ENCODE results near the gene PCDHGA3.
"Not testable (repeated sequence)": the region's sequence is repeated elsewhere in the genome, so short reads cannot be mapped to it uniquely, and the experiment has no call there.

The PCDHGA3 gene

DNA sequence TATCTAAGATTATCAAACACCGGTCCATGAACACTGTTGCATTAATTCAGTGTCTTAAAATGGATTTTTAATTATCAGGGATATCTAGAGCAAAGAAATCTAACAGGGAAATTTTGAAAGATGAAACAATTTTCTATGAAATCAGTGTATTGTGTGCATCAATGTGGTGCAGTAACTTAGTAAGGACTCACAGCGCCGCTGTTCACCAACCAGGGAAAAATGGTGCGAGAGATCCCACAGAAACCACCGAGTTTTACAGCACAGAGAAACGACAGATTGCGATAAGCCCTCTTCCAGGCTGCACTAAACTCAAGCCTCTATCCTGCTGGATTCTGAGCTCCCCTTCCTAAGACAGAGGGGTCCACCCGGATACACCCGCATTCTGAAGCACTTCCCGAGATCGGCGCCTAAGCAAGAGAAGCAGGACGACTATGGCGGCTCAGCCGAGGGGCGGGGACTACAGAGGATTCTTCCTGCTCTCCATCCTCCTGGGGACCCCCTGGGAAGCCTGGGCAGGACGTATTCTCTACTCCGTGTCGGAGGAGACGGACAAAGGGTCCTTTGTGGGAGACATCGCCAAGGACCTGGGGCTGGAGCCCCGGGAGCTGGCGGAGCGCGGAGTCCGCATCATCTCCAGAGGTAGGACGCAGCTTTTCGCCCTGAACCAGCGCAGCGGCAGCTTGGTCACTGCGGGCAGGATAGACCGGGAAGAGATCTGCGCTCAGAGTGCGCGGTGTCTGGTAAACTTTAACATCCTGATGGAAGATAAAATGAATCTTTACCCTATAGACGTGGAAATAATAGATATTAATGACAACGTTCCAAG, 39.1 kb downstream of the PCDHGA3 start, which contains the start of gene PCDHGA7:
PCDHGA7 (plus strand) TSS at position 274 of the 826 bp plus-strand sequence; CDS start at position 432, 158 bp downstream.
- no peak for DNase-seq (ENCODE audit: low read depth in 3 of 3, low spot score in 1 of 3)

DNA sequence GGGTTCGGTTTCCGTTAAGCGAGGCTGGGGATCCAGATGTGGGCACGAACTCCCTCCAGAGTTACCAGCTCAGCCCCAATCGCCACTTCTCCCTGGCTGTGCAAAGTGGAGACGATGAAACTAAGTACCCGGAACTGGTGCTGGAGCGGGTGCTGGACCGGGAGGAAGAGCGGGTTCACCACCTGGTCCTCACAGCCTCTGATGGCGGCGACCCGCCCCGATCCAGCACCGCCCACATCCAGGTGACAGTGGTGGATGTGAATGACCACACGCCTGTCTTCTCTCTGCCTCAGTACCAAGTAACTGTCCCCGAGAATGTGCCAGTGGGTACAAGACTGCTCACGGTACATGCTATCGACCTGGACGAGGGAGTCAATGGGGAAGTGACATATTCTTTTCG, 39.7 kb downstream of the PCDHGA3 start:
- DNase-seq (ENCODE audit: low read depth in 3 of 3, low spot score in 1 of 3): no peak

DNA sequence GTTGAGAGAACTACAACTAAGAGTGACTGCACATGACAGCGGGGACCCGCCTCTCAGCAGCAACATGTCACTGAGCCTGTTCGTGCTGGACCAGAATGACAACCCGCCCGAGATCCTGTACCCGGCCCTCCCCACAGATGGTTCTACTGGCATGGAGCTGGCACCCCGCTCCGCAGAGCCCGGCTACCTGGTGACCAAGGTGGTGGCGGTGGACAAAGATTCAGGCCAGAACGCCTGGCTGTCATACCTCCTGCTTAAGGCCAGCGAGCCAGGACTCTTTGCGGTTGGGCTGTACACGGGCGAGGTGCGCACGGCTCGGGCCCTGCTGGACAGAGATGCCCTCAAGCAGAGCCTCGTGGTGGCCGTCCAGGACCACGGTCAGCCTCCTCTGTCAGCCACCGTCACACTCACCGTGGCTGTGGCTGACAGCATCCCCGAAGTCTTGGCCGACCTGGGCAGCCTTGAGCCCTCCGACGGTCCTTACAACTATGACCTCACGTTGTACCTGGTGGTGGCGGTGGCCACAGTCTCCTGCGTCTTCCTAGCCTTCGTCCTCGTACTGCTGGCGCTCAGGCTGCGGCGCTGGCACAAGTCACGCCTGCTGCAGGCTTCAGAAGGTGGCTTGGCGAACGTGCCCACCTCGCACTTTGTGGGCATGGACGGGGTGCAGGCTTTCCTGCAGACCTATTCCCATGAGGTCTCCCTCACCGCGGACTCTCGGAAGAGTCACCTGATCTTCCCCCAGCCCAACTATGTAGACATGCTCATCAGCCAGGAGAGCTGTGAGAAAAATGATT, 41.0 kb downstream of the PCDHGA3 start:
- no peak for DNase-seq (ENCODE audit: low read depth in 3 of 3, low spot score in 1 of 3)

DNA sequence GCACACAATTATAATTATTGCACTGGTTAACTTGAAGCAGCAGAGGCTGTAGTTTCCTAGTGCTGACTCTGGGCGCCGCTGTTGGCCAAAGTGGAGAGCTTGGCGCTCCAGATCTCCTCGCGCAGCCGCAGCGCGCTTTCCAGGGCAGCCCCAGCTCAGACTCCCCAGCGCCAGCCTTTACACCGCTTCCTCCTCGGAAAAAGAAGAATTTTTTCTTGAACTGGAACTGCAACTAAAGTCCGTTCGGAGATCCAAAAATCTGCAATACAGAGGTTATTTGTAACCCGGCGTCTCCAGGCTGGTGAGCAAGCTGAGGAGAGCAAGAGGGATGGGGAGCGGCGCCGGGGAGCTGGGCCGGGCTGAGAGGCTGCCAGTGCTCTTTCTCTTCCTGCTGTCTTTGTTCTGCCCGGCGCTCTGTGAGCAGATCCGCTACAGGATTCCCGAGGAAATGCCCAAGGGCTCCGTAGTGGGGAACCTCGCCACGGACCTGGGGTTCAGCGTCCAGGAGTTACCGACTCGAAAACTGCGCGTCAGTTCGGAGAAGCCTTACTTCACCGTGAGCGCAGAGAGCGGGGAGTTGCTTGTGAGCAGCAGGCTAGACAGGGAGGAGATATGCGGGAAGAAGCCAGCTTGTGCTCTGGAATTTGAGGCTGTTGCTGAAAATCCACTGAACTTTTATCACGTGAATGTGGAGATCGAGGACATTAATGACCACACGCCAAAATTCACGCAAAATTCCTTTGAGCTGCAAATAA, 44.1 kb downstream of the PCDHGA3 start, which contains the start of gene PCDHGB4:
PCDHGB4 (plus strand) TSS at position 142 of the 755 bp plus-strand sequence; CDS start at position 329, 187 bp downstream.
- not testable (repeated sequence) for DNase-seq (ENCODE audit: low read depth in 3 of 3, low spot score in 1 of 3)

DNA sequence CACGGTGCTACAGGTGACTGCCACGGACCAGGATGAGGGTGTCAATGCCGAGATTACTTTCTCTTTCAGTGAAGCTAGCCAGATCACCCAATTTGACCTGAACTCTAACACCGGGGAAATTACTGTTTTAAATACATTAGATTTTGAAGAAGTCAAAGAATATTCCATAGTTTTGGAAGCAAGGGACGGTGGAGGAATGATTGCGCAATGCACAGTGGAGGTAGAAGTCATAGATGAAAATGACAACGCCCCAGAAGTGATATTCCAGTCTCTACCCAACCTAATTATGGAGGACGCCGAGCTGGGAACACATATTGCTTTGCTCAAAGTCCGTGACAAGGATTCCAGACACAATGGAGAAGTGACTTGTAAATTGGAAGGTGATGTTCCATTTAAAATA, 45.0 kb downstream of the PCDHGA3 start:
- no peak for DNase-seq (ENCODE audit: low read depth in 3 of 3, low spot score in 1 of 3)

DNA sequence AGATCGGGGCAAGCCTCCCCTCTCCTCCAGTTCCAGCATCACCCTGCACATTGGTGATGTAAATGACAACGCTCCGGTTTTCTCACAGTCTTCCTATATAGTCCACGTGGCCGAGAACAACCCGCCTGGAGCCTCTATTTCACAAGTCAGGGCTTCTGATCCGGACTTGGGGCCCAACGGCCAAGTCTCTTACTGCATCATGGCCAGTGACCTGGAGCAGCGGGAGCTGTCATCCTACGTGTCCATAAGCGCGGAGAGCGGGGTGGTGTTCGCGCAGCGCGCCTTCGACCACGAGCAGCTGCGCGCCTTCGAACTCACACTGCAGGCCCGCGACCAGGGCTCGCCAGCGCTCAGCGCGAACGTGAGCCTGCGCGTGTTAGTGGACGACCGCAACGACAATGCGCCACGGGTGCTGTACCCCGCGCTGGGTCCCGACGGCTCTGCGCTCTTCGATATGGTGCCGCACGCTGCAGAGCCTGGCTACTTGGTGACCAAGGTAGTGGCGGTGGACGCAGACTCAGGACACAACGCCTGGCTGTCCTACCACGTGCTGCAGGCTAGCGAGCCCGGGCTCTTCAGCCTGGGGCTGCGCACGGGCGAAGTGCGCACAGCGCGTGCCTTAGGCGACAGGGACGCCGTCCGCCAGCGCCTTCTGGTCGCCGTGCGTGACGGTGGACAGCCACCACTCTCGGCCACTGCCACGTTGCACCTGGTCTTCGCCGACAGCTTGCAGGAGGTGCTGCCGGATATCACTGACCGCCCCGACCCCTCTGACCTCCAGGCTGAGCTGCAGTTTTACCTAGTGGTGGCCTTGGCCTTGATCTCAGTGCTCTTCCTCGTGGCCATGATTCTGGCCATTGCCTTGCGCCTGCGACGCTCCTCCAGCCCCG, 45.8 kb downstream of the PCDHGA3 start:
- DNase-seq (ENCODE audit: low read depth in 3 of 3, low spot score in 1 of 3): no peak

DNA sequence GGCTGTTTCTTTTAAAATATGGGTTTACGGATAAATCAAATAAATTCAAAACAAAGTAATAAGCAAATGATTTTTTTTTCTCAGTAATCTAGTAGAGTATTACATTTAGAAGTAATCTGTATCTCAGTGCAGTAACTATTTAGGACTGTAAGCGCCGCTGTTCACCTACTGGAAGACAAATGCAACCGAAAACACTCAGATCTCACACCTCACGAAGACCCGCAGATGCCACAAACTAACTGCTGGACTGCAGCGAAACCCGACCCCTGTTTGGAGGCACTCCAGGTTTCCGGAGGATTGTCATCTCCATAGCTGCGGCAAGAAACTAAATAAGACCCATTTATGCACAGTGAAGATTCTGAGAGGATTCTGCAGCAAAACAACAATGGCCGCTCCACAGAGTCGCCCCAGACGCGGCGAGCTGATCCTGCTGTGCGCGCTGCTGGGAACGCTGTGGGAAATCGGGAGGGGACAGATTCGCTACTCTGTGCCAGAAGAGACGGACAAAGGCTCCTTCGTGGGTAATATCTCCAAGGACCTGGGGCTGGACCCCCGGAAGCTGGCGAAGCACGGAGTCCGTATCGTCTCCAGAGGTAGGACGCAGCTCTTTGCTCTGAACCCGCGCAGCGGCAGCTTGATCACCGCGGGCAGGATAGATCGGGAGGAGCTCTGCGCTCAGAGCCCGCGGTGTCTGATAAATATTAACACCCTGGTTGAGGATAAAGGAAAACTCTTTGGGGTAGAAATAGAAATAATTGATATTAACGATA, 49.0 kb downstream of the PCDHGA3 start, which contains the start of gene PCDHGA8:
PCDHGA8 (plus strand) TSS at position 205 of the 770 bp plus-strand sequence; CDS start at position 386, 181 bp downstream.
- DNase-seq (ENCODE audit: low read depth in 3 of 3, low spot score in 1 of 3): no peak

DNA sequence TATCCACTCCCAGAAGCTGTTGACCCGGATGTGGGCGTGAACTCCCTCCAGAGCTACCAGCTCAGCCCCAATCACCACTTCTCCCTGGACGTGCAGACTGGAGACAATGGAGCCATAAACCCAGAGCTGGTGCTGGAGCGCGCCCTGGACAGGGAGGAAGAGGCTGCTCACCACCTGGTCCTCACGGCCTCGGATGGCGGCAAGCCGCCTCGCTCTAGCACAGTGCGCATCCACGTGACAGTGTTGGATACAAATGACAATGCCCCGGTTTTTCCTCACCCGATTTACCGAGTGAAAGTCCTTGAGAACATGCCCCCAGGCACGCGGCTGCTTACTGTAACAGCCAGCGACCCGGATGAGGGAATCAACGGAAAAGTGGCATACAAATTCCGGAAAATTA, 49.6 kb downstream of the PCDHGA3 start:
- no peak for DNase-seq (ENCODE audit: low read depth in 3 of 3, low spot score in 1 of 3)

DNA sequence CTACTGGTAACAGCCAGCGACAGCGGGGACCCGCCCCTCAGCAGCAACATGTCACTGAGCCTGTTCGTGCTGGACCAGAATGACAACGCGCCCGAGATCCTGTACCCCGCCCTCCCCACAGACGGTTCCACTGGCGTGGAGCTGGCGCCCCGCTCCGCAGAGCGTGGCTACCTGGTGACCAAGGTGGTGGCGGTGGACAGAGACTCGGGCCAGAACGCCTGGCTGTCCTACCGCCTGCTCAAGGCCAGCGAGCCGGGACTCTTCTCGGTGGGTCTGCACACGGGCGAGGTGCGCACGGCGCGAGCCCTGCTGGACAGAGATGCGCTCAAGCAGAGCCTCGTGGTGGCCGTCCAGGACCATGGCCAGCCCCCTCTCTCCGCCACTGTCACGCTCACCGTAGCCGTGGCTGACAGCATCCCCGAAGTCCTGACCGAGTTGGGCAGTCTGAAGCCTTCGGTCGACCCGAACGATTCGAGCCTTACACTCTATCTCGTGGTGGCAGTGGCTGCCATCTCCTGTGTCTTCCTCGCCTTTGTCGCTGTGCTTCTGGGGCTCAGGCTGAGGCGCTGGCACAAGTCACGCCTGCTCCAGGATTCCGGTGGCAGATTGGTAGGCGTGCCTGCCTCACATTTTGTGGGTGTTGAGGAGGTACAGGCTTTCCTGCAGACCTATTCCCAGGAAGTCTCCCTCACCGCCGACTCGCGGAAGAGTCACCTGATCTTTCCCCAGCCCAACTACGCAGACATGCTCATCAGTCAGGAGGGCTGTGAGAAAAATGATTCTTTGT, 51.0 kb downstream of the PCDHGA3 start:
- not testable (repeated sequence) for DNase-seq (ENCODE audit: low read depth in 3 of 3, low spot score in 1 of 3)
